Memory B cell (primary cell): ENCODE data around the gene MYZAP.

Experiments used
- ATAC-seq: fragments of 150-1000 bp; cut with Tn5 transposase; 2 replicates; pipeline ENCODE4 v1.10.0; 2021; ENCODE audit warnings: low read depth, mild to moderate bottlenecking, moderate library complexity
- DNase-seq, 2 donors: peaks; one replicate each; pipeline ENCODE4 v3.0.0; 2022; ENCODE audit warnings: low spot score in 2 of 2
- H3K27ac Mint-ChIP-seq: one replicate; pipeline ENCODE4 v1.8.0; 2022; ENCODE audit warnings: mild to moderate bottlenecking, moderate library complexity, mixed read lengths
- H3K27me3 Mint-ChIP-seq: one replicate; pipeline ENCODE4 v1.8.0; 2022; ENCODE audit warnings: mixed read lengths
- H3K36me3 Mint-ChIP-seq: one replicate; pipeline ENCODE4 v1.8.0; 2022; ENCODE audit warnings: mild to moderate bottlenecking, mixed read lengths
- H3K4me1 Mint-ChIP-seq: one replicate; pipeline ENCODE4 v1.8.0; 2022; ENCODE audit warnings: mixed read lengths
- H3K4me3 Mint-ChIP-seq: one replicate; pipeline ENCODE4 v1.8.0; 2022; ENCODE audit warnings: mild to moderate bottlenecking, moderate library complexity, mixed read lengths
- H3K9me3 Mint-ChIP-seq: one replicate; pipeline ENCODE4 v1.8.0; 2022; ENCODE audit warnings: mixed read lengths

The MYZAP gene

GRCh38 chr15:57656434-57656833 lies 64.7 kb downstream of the MYZAP start:
- no peak for ATAC-seq
- no peaks in the 10 kb centered on the region for H3K4me1 Mint-ChIP-seq

GRCh38 chr15:57657619-57658018 lies 65.9 kb downstream of the MYZAP start:
- Mint-ChIP-seq H3K9me3 (no peaks in the 10 kb centered on the region), H3K4me3 (no peak overlapping the region), H3K27ac (no peak overlapping the region), H3K4me1 (no peaks in the 10 kb centered on the region), H3K27me3 (peaks cover 5% of the 10 kb centered on the region), H3K36me3 (no peaks in the 10 kb centered on the region)
- no peak for ATAC-seq
- DNase-seq: no peak

More at GRCh38 chr15:57656434-57656833, 64.7 kb downstream of the MYZAP start:
- Mint-ChIP-seq H3K9me3 (no peaks in the 10 kb centered on the region), H3K36me3 (no peaks in the 10 kb centered on the region), H3K4me3 (no peak overlapping the region), H3K27me3 (peaks cover 2% of the 10 kb centered on the region), H3K27ac (no peak overlapping the region)
- DNase-seq: no peak

GRCh38 chr15:57662091-57662744 lies 70.5 kb downstream of the MYZAP start:
- no peak overlapping the region for H3K4me3 Mint-ChIP-seq
- H3K27ac Mint-ChIP-seq: no peak overlapping the region
- DNase-seq (no peak), ATAC-seq (no peak)
- no peaks in the 10 kb centered on the region for H3K36me3 Mint-ChIP-seq
- no peaks in the 10 kb centered on the region for H3K9me3 Mint-ChIP-seq
- H3K4me1 Mint-ChIP-seq: no peaks in the 10 kb centered on the region
- H3K27me3 Mint-ChIP-seq: peaks cover 5% of the 10 kb centered on the region

GRCh38 chr15:57662802-57663201 lies 71.1 kb downstream of the MYZAP start:
- ATAC-seq: no peak
- no peak overlapping the region for H3K27ac Mint-ChIP-seq
- no peaks in the 10 kb centered on the region for H3K36me3 Mint-ChIP-seq

GRCh38 chr15:57663262-57663661 lies 71.6 kb downstream of the MYZAP start:
- Mint-ChIP-seq H3K4me3 (no peak overlapping the region), H3K4me1 (no peaks in the 10 kb centered on the region), H3K27ac (no peak overlapping the region), H3K9me3 (no peaks in the 10 kb centered on the region), H3K27me3 (peaks cover 7% of the 10 kb centered on the region), H3K36me3 (no peaks in the 10 kb centered on the region)
- ATAC-seq (no peak), DNase-seq (no peak)

More at GRCh38 chr15:57662802-57663201, 71.1 kb downstream of the MYZAP start:
- Mint-ChIP-seq H3K4me1 (no peaks in the 10 kb centered on the region), H3K27me3 (peaks cover 6% of the 10 kb centered on the region), H3K9me3 (no peaks in the 10 kb centered on the region), H3K4me3 (no peak overlapping the region)
- no peak for DNase-seq

- ATAC-seq: no peak
- Mint-ChIP-seq H3K27me3 (peaks cover 5% of the 10 kb centered on the region), H3K4me3 (no peak overlapping the region), H3K9me3 (peaks cover 2% of the 10 kb centered on the region), H3K27ac (no peak overlapping the region), H3K4me1 (no peaks in the 10 kb centered on the region), H3K36me3 (no peaks in the 10 kb centered on the region)
- DNase-seq: no peak
Observed at GRCh38 chr15:57665194-57665593, 73.5 kb downstream of the MYZAP start.

GRCh38 chr15:57665939-57666338 lies 74.2 kb downstream of the MYZAP start:
- ATAC-seq (no peak), DNase-seq (no peak)
- H3K27me3 Mint-ChIP-seq: peaks cover 5% of the 10 kb centered on the region
- H3K9me3 Mint-ChIP-seq: peaks cover 5% of the 10 kb centered on the region
- peaks cover 2% of the 10 kb centered on the region for H3K36me3 Mint-ChIP-seq
- H3K4me1 Mint-ChIP-seq: no peaks in the 10 kb centered on the region
- H3K4me3 Mint-ChIP-seq: no peak overlapping the region
- no peak overlapping the region for H3K27ac Mint-ChIP-seq

GRCh38 chr15:57667171-57667849 lies 75.6 kb downstream of the MYZAP start:
- H3K27me3 Mint-ChIP-seq: peaks cover 8% of the 10 kb centered on the region
- H3K27ac Mint-ChIP-seq: no peak overlapping the region
- ATAC-seq (no peak), DNase-seq (no peak)
- no peak overlapping the region for H3K4me3 Mint-ChIP-seq
- peaks cover 2% of the 10 kb centered on the region for H3K36me3 Mint-ChIP-seq
- peaks cover 5% of the 10 kb centered on the region for H3K9me3 Mint-ChIP-seq
- H3K4me1 Mint-ChIP-seq: no peaks in the 10 kb centered on the region

- peaks cover 12% of the 10 kb centered on the region for H3K27me3 Mint-ChIP-seq
- peaks cover 2% of the 10 kb centered on the region for H3K36me3 Mint-ChIP-seq
- H3K9me3 Mint-ChIP-seq: peaks cover 5% of the 10 kb centered on the region
- ATAC-seq: no peak
- no peak overlapping the region for H3K4me3 Mint-ChIP-seq
- H3K27ac Mint-ChIP-seq: no peak overlapping the region
- H3K4me1 Mint-ChIP-seq: no peaks in the 10 kb centered on the region
- no peak for DNase-seq
Observed at GRCh38 chr15:57668016-57668415, 76.3 kb downstream of the MYZAP start.

GRCh38 chr15:57671636-57672035 lies 79.9 kb downstream of the MYZAP start:
- ATAC-seq: no peak
- H3K27me3 Mint-ChIP-seq: peaks cover 20% of the 10 kb centered on the region
- no peak overlapping the region for H3K4me3 Mint-ChIP-seq

GRCh38 chr15:57675481-57676181 lies 83.9 kb downstream of the MYZAP start:
- H3K4me3 Mint-ChIP-seq: no peak overlapping the region
- H3K9me3 Mint-ChIP-seq: peaks cover under 1% of the 10 kb centered on the region
- H3K36me3 Mint-ChIP-seq: no peaks in the 10 kb centered on the region
- H3K4me1 Mint-ChIP-seq: peaks cover 2% of the 10 kb centered on the region
- H3K27me3 Mint-ChIP-seq: peaks cover 23% of the 10 kb centered on the region
- DNase-seq: no peak
- no peak for ATAC-seq
- no peak overlapping the region for H3K27ac Mint-ChIP-seq

More at GRCh38 chr15:57671636-57672035, 79.9 kb downstream of the MYZAP start:
- Mint-ChIP-seq H3K9me3 (peaks cover 5% of the 10 kb centered on the region), H3K36me3 (peaks cover 2% of the 10 kb centered on the region), H3K27ac (no peak overlapping the region), H3K4me1 (no peaks in the 10 kb centered on the region)
- no peak for DNase-seq

GRCh38 chr15:57676585-57676984 lies 84.9 kb downstream of the MYZAP start:
- H3K4me3 Mint-ChIP-seq: no peak overlapping the region
- H3K27ac Mint-ChIP-seq: no peak overlapping the region
- H3K36me3 Mint-ChIP-seq: no peaks in the 10 kb centered on the region
- H3K9me3 Mint-ChIP-seq: no peaks in the 10 kb centered on the region
- H3K27me3 Mint-ChIP-seq: peaks cover 22% of the 10 kb centered on the region
- DNase-seq (no peak), ATAC-seq (no peak)
- H3K4me1 Mint-ChIP-seq: peaks cover 2% of the 10 kb centered on the region

GRCh38 chr15:57677204-57677603 lies 85.5 kb downstream of the MYZAP start:
- Mint-ChIP-seq H3K4me3 (no peak overlapping the region), H3K9me3 (no peaks in the 10 kb centered on the region), H3K4me1 (peaks cover 2% of the 10 kb centered on the region), H3K36me3 (no peaks in the 10 kb centered on the region), H3K27me3 (peaks cover 19% of the 10 kb centered on the region), H3K27ac (no peak overlapping the region)
- DNase-seq (no peak), ATAC-seq (no peak)

GRCh38 chr15:57680021-57680420 lies 88.3 kb downstream of the MYZAP start:
- no peak for DNase-seq
- no peak overlapping the region for H3K4me3 Mint-ChIP-seq

More at GRCh38 chr15:57680021-57680420, 88.3 kb downstream of the MYZAP start:
- Mint-ChIP-seq H3K36me3 (no peaks in the 10 kb centered on the region), H3K4me1 (peaks cover 2% of the 10 kb centered on the region), H3K27ac (no peak overlapping the region), H3K9me3 (no peaks in the 10 kb centered on the region), H3K27me3 (peaks cover 13% of the 10 kb centered on the region)
- ATAC-seq: no peak
